ENCODE data around the gene CRTAC1. TPM values are rescaled to one million over a fixed set of nuclear protein-coding genes. Genes with fewer than 3 reads are reported as not detected.
A peak's percentile ranks its signal among the peaks of the same experiment; 100 is the strongest.

Gene CRTAC1
- polyA plus RNA-seq, 4 donors, result 4.4 to 52.9 (median 31.3) TPM

DNA sequence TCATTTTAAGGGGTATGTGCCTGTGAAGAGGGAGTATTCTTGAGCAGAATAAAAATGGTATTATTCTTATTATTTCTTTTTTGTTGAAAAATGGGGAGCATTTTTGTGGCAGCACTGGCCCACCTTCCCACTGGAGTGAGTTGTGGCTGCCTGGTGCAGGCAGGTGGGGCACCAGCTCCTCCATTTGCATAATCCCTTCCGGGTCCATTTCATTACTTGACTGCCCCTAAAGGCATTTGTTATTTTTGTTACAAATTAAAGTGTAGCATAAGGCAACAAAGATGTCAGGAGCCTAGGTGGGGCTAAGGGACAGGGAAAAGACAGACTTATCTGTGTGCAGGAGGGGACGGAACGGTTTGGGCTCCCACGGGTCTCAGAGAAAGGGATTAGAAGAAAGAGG lies 154.0 kb downstream of the CRTAC1 start:
- DNase-seq (ENCODE audit: low read depth in 4 of 4, low spot score in 3 of 4), result no peak

DNA sequence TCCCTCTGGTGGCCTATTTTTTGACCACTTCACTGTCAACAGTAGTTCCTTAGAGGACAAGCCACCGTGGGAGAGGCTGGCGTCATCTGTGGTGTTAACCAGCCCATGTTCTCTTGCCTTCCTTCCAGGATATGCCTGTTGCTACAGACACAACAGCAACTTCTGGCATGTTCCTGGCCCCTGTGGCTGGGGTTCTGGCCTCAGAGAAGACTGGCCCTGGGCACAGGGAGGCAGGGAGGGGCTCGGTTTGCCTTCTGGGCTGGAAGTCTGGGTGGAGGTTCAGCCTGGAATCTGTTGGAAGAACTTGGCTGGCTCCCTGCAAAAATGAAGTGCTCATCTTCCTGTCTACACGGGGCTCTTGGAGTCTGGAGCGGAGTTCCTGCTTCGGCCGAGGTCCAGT lies 155.0 kb downstream of the CRTAC1 start:
- no peak for DNase-seq (ENCODE audit: low read depth in 4 of 4, low spot score in 3 of 4)

DNA sequence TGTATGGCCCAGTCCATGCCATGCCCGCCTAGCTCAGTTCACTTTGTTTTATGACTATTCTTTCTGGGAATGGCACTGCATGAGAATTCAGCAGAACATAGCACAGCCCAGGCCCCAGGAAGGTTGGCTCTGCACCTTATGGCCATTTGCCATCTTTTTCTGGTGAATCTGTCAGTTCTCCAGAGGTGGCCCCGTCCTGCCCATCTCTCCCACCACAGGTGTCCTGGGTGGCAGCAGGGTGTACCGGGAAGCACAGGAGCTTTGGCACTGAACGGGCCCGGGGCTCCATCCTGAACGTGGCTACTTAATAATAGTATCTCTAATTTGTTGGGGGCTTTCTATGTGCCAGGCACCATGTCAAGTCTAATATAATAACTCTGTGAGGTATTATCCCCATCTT lies 156.1 kb downstream of the CRTAC1 start:
- DNase-seq (ENCODE audit: low read depth in 4 of 4, low spot score in 3 of 4), result no peak

DNA sequence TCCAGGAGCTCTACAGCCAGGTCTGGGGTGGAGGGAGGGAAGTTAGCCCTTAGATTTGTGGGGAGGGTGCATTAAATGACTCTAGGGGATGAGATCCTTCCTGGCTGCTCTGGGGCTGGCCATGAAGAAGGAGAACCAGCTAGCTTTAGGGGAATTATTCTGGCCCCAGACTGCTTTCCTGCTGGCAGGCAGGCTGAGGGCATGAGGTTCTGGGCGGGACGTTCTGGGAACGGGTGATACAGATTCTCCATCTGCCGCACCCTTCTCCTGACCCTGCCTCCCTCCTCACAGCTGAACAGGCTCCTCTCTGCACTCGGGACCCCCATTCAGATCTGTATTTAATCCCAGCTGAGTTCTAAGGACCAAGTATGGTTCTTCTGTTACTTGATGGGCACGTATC lies 156.9 kb downstream of the CRTAC1 start:
- no peak for DNase-seq (ENCODE audit: low read depth in 4 of 4, low spot score in 3 of 4)

DNA sequence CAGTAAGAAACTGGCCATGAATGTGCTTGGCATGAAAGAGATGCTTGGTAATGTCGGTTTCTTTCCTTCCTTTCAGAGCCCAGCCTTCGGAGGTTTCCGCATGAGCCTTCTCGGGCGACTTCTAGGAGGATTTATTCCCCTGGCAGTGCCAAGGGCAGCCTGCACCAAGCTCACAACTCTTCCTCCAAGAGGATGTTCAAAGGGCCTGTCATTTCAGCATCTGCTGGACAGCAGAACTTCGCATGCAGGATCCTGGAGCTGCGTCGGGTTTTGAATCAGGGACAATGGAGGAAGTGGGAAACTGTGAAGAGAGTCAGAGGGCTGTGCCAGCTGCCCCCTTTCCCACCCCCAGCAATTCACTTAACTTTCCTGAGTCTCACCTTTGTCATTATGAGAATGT lies 159.4 kb downstream of the CRTAC1 start:
- DNase-seq (ENCODE audit: low read depth in 4 of 4, low spot score in 3 of 4), result no peak

DNA sequence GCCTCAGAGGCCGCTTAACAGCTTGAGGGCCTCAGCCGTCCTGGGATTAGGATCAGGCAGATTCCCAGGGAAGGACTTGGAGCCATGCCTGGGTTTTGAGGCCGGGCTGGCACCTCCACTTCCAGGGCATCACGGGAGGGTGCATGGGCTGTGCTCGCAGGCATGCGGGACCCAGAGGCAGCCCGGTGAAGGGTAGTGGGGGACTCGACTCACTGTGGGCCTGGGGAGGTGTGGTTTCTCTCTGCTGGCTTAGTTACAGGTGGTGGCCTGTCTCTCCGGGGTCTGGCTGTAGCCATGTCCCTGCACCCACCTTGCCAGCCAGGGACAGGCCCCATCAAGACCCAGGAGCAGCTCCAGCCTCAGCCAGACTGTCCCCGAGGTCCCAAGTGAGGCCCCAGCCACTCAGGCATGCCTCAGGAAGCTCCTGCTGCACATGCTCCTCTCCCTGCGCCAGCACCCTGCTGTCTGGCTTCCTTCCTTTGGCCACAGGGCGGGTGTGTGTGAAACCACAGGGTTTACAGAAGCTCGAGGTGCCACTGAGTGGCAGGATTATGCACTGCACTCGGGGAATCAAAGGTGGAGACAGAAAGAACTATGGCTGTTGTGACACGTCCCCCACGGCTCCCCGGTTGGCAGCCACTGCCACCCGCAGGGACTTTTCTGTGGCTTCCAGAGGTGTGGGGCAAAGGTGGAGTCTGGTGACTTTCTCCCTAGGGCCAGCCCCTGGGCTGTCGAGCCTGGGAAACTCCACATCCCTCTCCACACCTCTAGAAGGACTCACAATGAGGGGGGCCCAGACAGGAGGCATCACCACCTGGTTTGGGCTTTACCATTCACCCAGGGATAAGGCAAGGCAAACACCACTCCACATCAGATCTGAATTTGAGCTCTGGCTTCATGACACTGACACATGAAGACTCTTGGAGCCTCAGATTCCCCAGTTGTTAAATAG lies 161.1 kb downstream of the CRTAC1 start:
- peak in 2 of 4 donors; percentile 42 to 50 for DNase-seq (ENCODE audit: low read depth in 4 of 4, low spot score in 3 of 4)

DNA sequence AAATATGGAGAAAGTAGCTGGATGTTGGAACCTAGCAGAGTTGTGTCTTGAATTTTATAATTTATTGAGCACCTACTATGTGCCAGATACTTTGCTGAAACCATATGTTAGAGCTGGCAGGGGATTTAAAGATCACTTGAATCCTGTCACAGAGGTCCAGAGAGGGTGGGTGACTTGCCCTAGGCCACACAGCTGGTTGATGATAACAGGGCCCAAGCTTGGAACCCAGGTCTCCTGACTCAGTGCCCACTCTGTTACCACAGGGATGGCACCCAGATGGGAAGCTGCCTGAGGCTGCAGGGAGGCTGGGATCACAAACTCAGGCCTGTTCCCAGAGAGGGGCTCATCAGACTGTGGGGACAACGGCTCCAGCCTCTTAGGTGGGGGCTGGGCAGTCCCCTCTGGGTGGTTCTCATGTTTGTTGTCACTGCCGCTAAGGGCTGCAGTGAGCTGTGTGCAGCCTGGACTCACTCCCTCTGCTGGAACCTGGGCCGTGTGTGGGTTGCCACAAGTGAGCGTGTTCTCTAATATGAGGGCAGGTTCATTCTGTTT lies 162.2 kb downstream of the CRTAC1 start:
- no peak for DNase-seq (ENCODE audit: low read depth in 4 of 4, low spot score in 3 of 4)

DNA sequence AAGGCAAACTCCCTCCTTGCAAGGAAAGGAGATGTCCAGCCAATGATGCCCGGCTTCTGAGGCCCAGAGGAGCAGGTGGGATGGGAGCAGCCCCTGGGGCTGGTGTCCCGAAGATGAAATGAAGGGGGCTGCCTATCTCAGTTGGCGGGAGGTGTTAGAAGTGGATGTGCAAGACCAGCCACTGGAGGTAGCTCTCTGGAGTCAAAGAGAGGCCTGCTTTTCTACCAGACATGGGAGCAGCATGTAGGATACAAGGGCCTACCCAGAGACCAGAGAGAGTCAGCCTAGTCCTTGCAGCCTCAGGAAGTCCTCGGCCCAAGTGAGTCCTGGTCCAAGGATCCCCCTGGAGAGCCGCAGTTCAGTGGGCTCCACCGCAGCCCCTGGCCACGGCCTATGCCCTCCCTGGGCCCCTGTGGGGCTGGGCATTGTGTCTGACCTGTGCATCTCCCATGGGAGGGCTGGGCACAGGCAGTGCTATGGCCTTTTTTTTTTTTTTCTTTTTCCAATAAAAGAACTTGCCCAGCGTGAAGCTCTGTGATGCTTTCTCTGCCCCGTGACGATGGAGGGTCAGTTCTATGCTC lies 163.1 kb downstream of the CRTAC1 start:
- no peak for DNase-seq (ENCODE audit: low read depth in 4 of 4, low spot score in 3 of 4)

DNA sequence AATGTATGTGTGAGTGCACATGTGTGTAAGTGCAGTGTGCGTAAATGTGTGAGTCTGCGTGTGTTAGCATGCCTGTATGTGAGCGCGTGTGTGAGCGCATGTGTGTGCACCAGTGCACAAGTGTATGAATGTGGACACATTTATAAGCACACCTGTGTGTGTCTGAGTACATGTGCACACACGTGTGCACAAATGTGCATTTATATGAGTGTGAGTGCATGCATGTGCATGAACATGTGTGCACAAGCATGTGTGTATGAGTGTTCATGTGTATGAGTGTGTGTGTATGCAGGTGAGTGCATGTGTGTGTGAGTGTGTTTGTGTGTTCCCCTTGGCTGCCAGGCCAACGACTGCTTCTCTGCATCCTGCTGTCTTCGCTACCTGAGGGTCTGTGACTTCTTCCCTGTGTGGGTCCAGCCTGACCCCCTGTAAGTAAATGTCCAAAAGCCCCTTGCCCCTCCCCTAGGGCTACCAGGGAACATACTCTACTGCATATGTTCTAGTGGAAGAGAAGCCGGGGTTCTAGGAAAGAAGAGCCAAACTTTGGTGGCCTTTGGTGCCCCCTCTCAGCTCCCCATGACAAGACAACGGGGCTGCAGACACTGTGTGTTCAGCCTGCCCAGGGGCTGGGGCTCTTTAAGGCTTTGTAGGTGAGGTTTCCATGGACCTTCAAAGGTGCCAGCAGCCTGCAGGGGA lies 163.7 kb downstream of the CRTAC1 start:
- no peak for DNase-seq (ENCODE audit: low read depth in 4 of 4, low spot score in 3 of 4)

DNA sequence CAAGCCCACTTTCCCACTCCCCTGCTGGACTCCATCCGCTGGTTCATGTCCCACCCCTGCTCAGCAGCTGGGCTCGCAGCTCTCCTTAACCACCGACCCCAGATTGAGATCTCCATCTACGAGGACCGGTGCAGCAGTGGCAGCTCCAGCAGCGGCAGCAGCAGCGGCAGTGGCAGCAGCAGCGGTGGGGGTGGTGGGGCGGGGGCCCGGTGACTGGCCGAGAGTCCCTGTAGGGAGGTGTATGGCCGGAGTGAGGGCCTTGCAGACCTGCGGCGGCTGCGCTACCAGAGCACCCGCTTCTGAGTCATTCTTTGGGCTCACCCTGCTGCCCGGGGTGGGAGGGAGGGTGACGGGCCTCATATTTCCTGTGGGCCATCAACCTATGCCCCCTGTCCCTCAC lies 164.9 kb downstream of the CRTAC1 start:
- DNase-seq (ENCODE audit: low read depth in 4 of 4, low spot score in 3 of 4), result no peak

DNA sequence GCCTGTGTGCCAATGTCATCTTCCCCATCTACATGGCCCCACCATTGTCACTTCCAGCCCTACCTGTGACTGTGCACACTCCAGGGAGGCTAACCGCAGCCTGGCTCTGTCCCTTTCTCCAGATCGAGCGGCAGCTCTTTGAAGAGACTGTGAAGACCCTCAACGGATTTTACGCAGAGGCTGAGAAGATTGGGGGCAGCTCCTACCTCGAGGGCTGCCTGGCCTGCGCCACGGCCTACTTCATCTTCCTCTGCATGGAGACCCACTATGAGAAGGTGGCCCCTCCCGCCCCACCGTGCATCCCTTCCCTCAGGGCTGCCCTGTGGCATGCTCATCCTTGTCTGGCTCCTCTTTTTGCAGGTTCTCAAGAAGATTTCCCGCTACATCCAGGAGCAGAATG lies 166.6 kb downstream of the CRTAC1 start:
- DNase-seq (ENCODE audit: low read depth in 4 of 4, low spot score in 3 of 4), result no peak

DNA sequence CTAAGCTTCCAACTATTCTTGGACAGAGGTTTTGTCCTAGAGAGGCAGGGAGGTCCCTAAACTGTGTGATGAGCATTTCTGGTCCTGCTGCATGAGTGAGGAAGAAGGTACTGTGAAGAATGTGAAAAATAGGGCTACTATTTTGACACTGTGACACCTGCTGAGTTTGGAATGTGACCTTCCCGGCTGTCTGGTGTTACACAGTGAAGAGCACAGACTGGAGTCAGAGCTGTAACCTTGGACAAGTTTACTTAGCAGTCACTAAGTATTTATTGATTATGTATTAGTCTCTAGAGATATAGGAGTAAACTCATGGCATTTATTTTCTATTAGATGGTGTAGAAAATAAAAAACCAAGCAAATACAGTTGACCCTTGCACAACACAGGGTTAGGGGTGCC lies 168.5 kb downstream of the CRTAC1 start:
- DNase-seq (ENCODE audit: low read depth in 4 of 4, low spot score in 3 of 4), result no peak

DNA sequence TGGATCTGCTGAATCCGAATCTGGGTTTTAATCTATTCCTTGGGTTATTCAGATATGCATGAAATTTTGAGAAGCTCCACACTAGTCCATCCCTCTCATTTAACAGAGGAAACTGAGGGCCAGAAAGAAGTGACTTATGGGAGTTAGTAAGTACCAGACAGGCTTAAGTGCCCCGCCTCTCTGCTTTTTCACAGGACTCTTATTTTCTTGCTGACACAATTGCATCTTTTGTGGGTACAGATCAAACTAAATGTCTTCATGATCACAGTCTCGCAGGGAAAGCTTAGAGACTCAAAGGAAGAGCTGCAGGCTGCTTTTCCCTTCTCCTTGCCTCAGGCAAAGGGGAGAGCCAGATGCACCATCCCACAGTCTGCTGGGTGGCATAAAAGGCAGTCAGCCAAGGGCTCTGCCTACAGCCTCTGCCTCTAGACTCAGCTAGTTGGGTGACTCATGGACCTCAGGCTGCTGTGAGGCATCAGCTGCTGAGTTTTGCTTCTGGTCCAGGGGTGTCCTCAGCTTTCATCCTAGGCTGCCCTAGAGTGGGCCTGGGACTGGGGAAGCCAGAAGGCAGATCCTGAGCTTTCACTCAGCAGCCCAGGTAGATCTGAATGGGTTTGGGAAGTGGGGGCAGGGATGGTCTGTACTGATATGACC lies 169.2 kb downstream of the CRTAC1 start:
- no peak for DNase-seq (ENCODE audit: low read depth in 4 of 4, low spot score in 3 of 4)

DNA sequence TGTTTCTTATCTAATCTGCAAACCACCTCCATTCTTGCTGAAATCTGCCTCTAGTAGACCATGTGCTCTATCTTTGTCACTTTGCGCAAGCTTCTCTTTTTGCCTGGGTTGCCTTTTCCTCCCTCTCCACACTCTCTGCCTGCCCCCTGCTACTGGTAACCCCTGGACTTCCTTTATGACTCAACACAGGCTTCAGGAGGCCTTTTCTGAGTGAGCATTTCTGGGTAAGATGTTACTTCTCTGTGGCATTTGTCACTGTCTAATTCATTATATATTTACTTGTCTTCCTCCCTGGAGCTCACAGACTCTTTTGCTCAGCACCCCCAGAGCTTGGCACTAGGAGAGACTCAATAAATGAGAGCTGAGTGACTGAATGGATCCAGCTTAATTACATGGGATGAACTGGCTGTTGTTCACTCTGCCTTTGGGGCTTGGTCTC lies 172.4 kb downstream of the CRTAC1 start:
- no peak for DNase-seq (ENCODE audit: low read depth in 4 of 4, low spot score in 3 of 4)

DNA sequence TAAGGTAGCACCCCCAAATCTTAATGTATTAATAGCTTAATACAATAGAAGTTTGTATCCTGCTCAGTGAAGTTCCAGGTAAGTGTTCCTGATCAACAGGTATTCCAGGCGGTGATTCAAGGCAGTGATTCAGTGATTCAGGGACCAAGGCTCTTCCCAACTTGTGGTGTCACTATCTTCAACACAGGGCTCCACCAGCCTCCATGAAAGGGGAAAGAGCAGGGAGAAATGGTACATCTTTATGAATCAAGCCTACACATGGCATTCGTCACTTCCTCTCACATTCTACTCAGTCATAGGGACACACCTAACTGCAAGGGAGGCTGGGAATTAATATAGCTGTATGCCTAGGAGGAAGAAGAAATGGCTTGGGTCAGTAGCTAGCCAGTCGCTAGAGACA lies 175.7 kb downstream of the CRTAC1 start:
- DNase-seq (ENCODE audit: low read depth in 4 of 4, low spot score in 3 of 4), result no peak

DNA sequence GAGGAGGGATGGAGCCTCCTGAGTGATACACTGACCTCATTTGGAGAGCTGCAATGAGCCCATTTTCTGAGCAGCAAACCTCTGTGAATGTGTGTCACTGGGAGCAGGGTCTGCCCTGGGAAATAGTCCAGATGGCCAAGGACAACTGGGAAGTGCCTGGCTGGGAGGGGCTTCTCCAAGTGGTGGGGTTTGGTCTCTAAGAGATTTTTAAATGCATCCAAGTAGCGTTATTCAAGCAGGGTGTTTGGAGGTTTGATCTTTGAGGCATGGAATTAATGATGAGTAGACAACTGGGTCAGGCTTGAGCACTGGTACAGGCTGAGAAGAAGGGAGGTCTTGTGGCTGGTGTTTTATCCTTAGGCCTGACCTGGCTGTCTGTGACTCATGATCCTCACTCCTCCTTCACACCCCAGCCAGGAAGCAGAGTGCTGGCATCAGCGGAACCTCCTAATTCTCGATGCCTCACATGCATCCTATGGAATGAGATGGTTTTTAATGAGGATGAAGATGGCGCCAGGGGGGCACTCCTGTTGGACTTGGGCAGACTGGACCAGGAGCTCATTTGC lies 177.5 kb downstream of the CRTAC1 start:
- no peak for DNase-seq (ENCODE audit: low read depth in 4 of 4, low spot score in 3 of 4)

DNA sequence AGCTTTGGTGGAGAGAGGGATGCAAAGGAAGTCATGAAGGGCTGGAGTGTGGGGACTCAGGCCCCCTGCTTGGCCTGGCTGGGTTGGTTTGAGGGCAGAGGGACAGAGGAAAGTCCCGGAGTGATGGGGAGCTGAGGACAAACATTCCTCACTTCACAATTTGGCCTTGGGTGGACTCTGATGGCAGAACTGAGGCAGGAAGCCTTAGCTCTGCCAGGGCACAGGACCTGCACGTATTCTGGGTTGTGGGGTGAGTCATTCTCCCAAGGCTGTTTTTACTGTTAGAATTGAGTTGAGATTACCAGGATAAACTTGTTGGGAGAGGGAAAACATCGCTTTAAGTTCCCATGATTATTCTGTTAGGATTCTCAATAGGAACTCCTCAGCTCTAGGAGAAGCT lies 178.1 kb downstream of the CRTAC1 start:
- no peak for DNase-seq (ENCODE audit: low read depth in 4 of 4, low spot score in 3 of 4)

DNA sequence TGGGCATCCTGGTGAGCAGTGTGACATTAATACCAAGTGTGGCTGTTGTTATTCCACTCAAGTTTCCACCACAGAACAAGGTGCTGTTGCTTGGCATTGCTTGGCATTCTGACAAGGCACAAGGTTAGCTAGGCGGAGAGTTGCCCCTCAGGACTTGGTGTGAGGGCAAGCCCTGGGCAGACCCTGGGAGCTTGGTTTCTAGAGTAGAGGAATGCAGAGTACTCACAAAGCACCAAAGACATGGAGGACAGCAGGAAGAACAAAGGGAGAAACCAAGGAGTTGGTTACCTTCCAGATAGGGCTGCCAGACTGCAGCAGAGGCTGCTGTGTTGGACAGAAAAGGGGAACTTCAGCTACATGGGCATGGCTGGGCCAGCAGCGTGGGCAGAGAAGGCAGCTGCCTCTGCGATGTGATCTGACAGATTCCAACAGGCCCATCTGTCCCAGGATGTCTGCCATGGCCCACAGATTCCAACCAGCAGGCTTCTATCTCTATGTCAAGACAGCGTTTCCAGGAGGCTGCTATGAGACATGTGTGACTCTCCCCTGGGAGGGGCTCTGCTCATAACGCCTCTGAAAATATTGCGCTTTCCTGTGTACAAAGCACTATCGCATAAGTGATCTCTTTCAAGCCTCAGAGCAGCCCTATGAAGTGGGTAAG lies 178.9 kb downstream of the CRTAC1 start:
- DNase-seq (ENCODE audit: low read depth in 4 of 4, low spot score in 3 of 4), result no peak

DNA sequence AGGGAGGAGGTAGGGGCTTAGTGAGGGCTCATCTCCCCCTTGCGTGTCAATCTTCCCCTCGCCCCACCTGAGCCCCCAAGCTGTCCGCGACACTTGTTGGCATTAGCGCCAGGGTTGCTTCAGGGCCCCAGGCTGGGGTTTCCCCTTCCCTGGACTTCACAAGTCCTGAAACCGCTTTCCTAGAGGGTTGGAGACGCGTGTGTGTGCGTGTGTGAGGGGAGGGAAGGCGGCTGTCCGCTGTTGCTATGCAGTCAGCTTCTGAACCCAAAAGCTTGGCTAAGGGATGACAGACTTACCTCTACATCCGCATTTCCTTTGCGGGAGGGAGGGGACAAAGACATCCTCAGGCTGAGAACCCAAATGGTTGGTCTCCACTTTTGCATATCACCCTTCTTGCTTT lies 180.0 kb downstream of the CRTAC1 start:
- DNase-seq (ENCODE audit: low read depth in 4 of 4, low spot score in 3 of 4), result no peak
